Iris pigment epithelial cell (primary cell): ENCODE results near the gene CRAMP1.
A peak's percentile ranks its signal among the peaks of the same experiment; 100 is the strongest.
"Not testable (repeated sequence)": the region's sequence is repeated elsewhere in the genome, so short reads cannot be mapped to it uniquely, and the experiment has no call there.

Source experiments
- DNase-seq: peaks from one replicate; pipeline ENCODE4 v3.0.0-alpha.2; 2011; ENCODE audit warnings: low read depth

The CRAMP1 gene, protein sequence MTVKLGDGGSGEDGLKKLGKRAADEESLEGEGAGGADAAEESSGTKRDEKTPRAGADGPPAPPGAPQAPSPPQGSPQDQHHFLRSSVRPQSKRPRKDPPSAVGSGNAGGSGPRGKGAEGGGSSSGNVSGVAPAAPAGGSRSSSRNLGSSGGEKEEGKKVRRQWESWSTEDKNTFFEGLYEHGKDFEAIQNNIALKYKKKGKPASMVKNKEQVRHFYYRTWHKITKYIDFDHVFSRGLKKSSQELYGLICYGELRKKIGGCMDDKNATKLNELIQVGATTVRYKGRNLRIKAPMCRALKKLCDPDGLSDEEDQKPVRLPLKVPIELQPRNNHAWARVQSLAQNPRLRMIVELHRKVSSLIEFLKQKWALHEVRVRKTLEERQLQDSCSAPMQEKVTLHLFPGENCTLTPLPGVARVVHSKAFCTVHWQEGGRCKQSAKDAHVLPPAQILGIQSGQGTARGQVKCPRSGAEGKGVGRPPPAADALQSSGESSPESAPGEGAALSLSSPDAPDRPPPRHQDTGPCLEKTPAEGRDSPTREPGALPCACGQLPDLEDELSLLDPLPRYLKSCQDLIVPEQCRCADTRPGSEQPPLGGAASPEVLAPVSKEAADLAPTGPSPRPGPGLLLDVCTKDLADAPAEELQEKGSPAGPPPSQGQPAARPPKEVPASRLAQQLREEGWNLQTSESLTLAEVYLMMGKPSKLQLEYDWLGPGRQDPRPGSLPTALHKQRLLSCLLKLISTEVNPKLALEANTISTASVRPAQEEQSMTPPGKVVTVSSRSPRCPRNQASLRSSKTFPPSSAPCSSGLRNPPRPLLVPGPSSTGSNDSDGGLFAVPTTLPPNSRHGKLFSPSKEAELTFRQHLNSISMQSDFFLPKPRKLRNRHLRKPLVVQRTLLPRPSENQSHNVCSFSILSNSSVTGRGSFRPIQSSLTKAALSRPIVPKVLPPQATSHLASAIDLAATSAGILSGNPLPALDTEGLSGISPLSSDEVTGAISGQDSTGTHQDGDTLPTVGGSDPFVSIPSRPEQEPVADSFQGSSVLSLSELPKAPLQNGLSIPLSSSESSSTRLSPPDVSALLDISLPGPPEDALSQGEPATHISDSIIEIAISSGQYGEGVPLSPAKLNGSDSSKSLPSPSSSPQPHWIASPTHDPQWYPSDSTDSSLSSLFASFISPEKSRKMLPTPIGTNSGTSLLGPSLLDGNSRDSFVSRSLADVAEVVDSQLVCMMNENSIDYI (N-terminal part only)

DNA sequence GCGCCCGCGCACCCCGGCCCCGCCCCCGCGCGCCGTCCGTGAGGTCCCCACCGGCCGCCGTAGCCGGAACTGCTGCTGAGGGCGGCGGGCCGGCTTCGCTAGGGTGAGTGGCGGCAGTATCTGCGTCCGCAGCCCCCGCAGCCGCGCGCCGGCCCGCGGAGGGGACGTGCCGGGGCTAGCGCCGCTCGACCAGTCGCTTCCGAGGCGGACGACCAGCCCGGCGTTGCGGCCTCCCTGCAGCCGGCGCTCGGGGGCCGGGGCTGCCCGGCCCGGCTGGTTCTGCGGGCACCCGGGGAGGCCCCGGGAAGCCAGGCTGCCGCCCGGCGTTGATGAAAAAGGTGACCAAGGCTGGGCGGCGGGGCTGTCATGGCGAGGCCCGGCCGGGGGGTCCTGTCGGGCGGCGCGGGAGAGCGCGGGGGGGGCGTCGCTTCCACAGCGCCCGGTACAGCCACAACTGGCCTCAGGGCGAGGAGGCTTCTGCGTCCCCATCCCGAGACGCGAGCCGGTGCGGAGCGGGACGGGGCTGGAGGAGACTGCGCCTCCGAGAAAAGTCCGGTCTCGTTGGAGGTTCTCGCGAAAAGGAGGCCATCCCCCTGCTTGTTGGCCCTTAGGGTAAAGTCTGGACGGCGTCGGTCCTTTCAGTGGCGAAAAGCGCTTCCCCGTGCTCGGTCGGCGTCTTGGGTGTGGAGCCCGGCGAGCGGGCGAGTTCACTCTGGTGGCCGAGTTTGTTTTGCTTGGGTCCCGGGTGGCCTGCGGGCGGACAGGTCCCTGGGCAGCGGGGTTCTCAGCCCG, at the start of gene CRAMP1:
Gene CRAMP1, plus strand, starts transcription at position 41 of the 792 bp plus-strand sequence. CDS start 2,280 bp downstream, outside the sequence.
- DNase-seq: peak; percentile 36

DNA sequence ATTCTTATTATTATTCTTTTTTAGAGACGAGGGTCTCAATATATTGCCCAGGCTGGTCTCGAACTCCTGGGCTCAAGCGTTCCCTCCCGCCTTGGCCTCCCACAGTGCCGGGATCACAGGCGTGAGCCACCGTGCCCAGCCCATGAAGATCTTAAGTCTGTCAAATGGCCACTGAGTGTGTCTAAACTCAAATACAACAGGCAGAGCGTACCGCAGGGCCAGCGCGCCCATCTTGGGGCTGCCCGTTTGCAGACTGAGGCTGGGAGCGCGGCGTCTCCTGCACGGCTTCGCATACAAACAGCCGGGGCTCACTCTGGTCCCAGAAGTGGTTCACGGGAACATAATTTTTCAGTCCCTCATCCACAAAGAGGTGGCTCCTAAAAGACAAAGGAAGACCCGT, 48.4 kb upstream of the CRAMP1 start:
- no peak for DNase-seq

DNA sequence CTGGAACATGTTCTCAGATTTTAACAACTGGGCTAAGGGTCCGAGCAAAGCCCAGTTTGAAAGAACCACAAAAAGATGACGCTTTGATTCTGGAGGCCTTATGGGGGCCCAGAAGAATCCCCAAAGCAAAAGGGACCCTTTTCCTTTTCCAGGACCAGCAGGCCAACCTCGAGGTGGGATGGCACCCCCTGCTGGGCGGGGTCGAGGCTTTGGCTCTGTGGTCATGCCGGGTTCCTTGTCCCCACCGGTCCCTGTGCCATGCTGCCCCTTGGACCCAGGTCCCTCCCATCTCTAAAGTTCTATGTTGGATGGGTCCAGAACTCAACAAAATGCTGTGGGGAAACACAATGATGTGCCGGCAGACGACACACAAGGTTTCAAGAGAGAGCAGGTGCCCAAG, 47.8 kb upstream of the CRAMP1 start:
- no peak for DNase-seq

DNA sequence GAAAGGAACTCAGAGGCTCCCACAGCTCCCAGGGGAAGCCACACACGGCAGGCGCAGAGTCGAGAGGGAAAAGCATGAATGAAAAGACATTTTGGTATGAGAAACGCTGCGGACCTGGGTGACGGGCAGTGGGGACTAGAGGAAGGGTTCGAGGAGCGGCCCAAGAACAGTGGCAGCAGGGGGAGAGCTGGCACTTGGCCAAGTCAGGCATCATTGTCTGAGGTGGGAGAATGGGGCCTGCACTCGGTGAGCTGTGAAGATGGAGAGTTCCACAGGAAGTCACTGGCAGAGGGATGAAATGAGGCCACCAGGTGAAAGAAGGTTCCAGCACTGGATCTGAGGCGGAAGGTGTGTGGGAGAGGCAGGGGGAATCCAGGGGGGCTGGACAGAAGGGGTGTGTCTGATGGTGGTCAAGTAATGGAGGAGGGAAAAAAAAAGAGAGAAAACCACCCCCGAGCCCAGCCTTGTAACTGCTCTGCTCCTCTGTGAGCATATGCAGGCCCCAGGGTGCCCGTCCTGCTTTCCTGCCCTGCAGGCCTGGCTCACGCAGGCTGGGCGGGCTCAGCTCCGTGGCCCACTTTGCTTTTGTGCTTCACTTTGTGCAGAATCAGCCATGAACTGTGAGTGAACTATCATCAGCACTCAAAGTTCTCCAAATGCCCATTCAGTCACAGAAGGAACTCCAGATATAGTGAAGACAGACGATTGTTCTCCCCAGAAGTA, 46.9 kb upstream of the CRAMP1 start:
- no peak for DNase-seq

DNA sequence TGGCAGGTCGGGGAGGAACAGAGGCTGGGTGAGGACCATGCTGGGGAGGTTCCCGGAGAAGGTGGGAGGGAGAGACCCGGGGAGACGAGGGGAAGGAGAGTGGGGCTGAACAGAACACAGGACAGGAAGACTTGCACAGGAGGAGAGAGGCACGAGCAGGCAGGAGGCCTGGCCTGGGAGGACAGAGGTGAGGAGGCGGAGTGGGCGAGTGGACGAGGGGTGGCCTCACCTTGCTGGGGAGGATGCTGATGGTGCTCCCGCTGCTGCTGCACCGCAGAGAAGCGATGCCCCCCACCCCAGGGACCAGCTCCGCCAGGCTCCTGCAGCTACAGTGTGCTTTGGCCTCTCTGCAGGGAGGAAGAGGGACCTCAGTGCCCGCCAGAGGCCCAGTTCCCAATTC, 44.2 kb upstream of the CRAMP1 start:
- DNase-seq: no peak

DNA sequence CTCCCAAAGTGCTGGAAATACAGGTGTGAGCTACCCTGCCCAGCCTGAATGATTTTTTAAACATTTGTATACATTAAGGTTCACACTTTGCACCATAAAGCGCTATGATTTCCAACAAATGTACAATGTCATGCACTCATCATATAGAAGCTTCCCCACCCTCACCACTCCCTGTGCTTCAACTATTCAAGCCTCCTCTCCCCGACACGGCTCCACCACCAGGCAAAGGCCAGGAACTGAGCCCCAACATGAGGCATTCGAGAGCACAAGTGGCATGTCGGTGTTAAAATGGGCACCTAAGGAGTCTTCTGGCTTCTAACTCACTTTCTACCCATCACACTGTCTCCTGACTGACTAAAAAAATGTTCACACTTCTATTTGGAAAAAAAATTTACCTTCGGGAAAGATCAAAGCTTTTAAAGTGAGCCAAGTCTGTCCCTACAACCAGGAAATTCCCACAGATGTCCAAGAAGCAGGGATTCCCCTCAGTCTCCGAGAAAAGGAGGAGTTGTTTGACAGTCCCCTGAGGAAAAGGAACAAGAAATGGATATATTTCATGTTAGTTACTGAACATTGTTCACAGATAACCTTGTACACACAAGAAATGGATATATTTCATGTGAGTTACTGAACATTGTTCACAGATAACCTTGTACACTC, 41.0 kb upstream of the CRAMP1 start:
- no peak for DNase-seq

DNA sequence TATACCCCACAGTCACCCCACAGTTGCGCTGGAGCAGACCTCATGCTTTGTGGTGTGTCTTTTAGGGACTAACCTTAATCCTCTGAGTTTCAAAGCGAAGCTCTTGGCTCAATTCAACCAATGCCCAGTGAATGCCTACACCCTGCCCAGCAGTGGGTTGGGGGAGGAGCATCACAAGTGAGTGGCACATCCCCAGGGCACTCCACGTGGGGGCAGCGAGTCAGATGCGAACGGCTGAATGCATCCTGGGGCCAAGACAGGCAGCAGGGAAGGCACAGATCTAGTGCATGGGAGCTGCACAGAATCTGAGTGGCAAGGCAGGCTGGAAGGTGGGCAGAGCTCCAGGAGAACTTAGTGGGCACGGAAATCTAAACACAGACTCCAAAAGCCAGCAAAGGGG, 39.5 kb upstream of the CRAMP1 start:
- DNase-seq: no peak

DNA sequence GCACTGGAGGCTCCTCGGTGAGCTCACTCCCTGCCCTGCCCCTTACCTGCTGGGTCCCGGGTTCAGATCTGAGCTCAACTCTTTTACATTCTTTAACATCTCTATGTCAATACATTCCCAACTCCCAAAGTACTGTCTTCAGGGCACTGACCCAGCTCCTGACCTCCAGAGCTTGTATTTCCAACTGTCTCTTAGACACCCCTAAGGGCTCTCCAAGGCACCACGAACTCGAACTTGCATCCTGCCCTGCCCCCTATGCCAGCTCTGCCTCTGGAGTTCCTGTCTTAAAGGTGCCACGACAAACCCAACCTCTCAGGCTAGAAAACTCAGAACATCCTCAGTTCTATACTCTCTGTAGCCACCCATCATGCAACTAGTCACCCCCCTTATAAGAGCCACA, 38.9 kb upstream of the CRAMP1 start:
- DNase-seq: no peak

DNA sequence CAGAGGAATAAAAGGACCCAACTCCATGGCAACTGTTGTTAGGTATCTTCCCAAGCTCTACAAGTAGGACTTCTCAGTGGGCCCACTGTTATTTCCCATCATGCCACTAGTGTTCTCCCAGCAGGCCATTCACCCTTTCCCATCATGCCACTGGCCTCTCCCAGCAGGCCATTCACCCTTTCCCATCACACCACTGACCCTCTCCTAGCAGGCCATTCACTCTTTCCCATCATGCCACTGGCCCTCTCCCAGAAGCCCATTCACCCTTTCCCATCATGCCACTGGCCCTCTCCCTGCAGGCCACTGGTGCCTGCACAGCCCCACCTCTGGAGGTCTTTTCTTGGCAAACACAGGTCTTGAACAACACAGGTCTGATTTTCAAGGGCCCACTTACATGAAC, 36.6 kb upstream of the CRAMP1 start:
- no peak for DNase-seq

DNA sequence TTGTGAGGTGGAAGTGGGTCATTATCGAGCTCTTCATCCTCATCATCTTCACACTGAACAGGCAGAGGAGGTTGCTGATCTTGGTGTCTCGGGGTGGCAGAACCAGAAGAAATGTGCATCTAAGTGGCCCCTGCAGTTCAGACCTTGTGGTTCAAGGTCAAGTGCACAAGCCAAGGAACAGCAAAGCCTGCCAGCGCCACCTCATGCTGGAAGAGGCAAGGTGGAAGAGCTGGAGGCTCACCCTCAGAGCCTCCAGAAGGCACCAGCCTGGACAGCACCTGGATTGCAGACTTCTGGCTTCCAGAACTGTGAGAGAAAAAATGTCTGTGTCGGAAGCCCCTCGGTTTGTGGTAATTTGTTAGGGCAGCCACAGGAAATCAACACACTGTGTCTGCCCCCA, 32.9 kb upstream of the CRAMP1 start:
- no peak for DNase-seq

DNA sequence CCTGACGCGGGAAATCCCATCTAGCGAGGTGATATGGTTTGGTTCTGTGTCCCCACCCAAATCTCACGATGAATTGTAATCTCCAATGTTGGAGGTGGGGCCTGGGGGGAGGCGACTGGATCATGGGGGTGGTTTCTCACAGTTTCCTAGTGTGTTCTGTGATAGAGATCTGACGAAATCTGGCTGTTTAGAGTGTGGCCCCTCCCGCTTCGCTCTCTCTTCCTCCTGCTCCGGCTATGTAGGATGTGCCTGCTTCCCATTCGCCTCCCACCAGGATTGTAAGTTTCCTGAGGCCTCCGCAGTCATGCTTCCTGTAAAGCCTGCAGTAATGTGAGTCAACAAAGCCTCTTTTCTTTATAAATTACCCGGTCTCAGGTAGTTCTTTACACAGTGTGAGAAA, 31.9 kb upstream of the CRAMP1 start:
- DNase-seq: no peak

DNA sequence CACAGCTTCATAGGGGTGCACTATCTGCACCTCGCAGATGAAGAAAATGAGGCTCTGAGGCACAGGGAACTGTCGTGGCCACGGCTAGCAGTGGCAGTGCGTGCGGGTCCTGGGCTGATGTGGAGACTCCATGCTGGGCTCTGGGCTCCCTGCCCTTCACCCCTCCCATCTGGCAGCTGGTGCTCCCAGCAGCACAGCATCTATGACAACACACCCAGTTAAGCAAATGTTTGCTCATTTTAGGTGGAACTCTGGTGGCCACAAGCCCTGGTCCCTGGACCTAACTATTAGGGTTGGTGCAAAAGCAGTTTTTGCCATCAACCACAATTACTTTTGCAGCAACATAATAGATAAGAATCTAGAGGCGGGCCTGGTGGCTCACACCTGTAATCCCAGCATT, 31.2 kb upstream of the CRAMP1 start:
- no peak for DNase-seq

DNA sequence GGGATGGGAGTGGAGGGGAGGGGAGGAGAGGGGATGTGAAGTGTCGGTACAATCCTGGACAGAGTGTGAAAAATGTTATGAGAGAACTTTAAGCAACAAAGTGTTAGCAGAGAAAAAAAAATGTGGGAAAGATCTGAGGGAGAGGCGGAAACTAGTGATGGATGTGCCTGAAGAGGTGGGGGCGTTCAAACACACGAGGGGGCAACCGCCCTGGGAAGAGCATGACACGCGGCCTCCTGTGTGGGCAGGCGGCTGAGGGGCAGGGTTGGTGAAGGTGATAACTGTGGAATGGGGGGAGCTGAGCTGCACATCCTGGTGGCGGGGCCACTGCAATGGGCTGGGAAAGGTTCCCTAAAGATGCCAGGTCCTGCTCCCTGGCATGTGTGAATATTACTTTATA, 30.4 kb upstream of the CRAMP1 start:
- no peak for DNase-seq

DNA sequence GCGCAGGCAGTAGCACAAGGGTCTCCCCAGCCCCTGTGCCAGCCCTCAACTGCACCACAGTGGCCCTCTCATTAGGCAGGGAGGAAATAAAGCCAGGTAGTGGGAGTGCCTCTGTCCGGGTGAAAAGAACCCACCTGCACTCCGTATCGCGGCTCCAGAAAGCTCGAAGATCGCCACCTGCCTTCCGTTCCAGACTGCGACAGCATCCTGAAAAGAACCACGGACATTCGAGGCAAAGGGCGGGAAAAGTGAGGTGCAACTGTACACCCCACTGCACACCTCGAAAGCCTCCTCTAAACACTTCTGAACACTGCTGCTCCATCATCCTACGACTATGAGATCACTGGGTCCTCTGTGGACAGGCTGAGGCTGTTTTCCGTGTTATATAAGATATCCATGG, 29.0 kb upstream of the CRAMP1 start:
- no peak for DNase-seq

DNA sequence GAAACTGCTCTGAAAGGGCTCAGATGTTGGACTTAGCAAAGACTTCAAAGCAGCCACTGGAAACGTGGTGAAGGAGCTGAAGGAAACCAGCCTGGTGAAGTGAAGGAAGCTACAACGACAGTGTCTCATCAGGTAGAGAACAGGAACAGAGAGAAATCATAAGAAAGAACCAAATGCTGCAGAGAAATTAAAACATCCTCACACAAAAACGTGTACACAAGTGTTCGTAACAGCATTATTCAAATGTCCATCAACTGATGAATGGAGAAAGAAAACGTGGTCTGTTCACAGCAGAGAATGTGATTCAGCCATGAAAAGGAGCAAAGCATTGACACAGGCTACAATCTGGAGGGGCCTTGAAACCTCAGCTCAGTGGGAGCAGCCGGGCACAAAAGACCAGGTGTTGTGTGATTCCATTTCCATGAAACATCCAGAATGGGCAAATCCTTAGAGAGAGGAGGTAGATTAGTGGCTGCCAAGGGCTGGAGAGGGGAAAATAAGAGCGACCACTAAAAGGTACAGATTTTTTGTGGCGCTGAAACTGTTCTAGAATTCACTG, 27.2 kb upstream of the CRAMP1 start:
- no peak for DNase-seq

DNA sequence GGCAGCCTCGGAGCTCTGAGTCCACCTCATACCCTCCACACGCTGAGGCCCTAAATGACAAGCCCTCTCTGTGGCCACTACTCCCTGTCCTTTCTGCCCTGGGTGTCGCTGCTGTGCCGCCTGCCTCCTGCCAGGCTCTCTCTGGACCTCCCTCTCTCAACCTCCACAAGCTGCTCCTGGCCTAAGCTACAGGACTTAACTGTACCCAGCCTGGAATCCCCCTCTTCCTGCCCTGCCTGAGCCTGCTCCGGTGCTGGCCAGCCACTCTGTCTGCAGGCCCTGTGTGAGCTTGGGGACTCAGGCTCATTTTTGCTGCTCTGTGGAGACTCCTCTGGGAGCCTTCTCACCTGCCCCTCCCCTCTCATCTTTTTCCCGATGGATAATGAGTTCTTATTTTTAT, 21.8 kb upstream of the CRAMP1 start:
- DNase-seq: peak; percentile 57

DNA sequence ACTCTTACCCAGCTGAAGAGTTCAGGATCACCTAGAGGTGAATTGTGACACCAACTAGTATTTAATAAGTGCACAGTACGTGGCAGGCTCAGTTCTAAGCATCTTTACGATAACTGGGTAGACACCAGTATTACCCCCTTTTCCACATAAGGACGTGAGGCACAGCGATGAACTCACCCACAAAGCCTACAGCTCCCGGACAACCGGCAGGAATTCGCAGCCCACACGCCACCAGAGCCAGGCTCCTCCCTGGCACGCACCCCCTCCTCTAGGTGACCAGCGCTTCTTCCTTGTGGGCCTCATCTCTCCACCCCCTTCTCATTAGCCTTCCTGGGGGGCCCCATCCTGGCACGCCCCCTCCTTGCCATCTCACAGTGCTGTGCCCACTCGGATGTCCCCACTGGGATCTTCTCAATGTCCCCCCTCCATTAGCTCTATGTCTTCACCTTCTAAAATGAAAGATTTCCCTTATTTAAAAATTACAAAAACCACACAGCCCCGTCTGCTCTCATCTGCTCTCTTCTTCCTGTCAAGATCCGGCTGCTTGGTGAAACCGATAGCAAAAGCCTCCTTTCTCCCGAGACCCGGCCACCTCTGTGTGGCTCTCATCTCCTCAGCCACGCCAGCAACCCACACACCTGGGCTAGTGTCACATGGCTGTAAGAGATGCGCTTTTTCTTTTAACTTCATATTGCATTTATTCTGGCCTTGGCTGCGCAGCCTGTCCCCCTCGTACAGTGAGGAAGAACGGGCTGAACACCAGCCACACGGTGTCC, 21.0 kb upstream of the CRAMP1 start:
- no peak for DNase-seq

DNA sequence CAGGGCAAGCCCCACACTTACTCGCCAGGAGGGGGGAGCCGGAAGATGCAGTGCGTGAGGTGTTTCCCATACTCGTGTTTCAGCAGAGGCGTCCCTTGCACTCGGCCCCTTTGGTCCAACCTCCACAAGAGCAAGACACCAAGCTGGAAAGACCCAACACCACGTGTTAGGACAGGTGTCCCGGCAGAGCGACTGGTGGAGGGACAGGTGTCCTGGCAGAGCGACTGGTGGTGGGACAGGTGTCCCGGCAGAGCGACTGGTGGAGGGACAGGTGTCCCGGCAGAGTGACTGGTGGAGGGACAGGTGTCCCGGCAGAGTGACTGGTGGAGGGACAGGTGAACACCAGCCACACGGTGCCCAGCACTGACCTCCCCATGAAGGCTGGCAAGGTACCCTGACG, 19.7 kb upstream of the CRAMP1 start:
- no peak for DNase-seq

DNA sequence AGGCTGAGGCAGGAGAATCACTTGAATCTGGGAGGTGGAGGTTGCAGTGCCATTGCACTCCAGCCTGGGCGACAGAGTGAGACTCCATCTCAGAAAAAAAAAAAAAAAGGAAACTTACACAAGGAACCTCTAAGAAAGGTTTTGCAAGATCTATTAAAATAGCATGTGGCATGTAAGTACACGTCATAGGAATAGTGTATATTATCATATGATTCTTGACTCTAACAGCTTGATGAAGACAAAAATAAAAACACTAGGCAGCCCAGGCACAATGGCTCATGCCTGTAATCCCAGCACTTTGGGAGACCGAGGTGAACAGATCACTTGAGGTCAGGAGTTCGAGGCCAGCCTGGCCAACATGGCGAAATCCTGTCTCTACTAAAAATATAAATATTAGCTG, 16.6 kb upstream of the CRAMP1 start:
- DNase-seq: not testable (repeated sequence)
